ENCODE measurements around the gene TM4SF4.

TM4SF4 gene

GRCh38 chr3:149455989-149456388 is 18.5 kb upstream of the TM4SF4 start:
- no peak for DNase-seq

GRCh38 chr3:149459491-149460059 is 14.9 kb upstream of the TM4SF4 start:
- no peak for DNase-seq

- DNase-seq = no peak
These were observed 14.4 kb upstream of the TM4SF4 start for GRCh38 chr3:149460117-149460516.

GRCh38 chr3:149462051-149462450 is 12.4 kb upstream of the TM4SF4 start:
- DNase-seq = no peak

GRCh38 chr3:149462581-149463011 is 11.9 kb upstream of the TM4SF4 start:
- DNase-seq = no peak

GRCh38 chr3:149463921-149464320 is 10.6 kb upstream of the TM4SF4 start:
- no peak for DNase-seq

GRCh38 chr3:149464542-149465328 is 9.8 kb upstream of the TM4SF4 start:
- no peak for DNase-seq

- no peak for DNase-seq
These were observed 9.1 kb upstream of the TM4SF4 start for GRCh38 chr3:149465351-149465883.

- DNase-seq = no peak
These were observed 8.3 kb upstream of the TM4SF4 start for GRCh38 chr3:149466192-149466591.

- no peak for DNase-seq
These were observed 5.8 kb upstream of the TM4SF4 start for GRCh38 chr3:149468504-149469212.

- DNase-seq = no peak
These were observed 4.1 kb upstream of the TM4SF4 start for GRCh38 chr3:149470381-149470780.

GRCh38 chr3:149472030-149472797 is 2.3 kb upstream of the TM4SF4 start:
- DNase-seq = no peak

- DNase-seq = no peak
These were observed 894 bp upstream of the TM4SF4 start for GRCh38 chr3:149473357-149474249.

GRCh38 chr3:149475451-149476060 is 1.1 kb downstream of the TM4SF4 start:
- DNase-seq = no peak

GRCh38 chr3:149476225-149476624 is 1.7 kb downstream of the TM4SF4 start:
- DNase-seq = no peak

GRCh38 chr3:149479621-149480325 is 5.3 kb downstream of the TM4SF4 start:
- no peak for DNase-seq

GRCh38 chr3:149480326-149481017 is 6.0 kb downstream of the TM4SF4 start:
- DNase-seq = no peak

GRCh38 chr3:149481056-149481455 is 6.6 kb downstream of the TM4SF4 start:
- no peak for DNase-seq

- DNase-seq = no peak
These were observed 7.0 kb downstream of the TM4SF4 start for GRCh38 chr3:149481491-149481890.

GRCh38 chr3:149486726-149487125 is 12.2 kb downstream of the TM4SF4 start:
- no peak for DNase-seq
